ENCODE measurements around the gene JARID2. TPM values are rescaled to one million over a fixed set of nuclear protein-coding genes. Genes with fewer than 3 reads are reported as not detected.
A peak's percentile ranks its signal among the peaks of the same experiment; 100 is the strongest.

The JARID2 gene
- total RNA-seq, 4 donors from 2014 or later: 12.1 to 33.8 (median 17.0) TPM

- no peaks in the 10 kb centered on the region for H3K36me3 ChIP-seq
- TF ChIP-seq, protein P1, sequence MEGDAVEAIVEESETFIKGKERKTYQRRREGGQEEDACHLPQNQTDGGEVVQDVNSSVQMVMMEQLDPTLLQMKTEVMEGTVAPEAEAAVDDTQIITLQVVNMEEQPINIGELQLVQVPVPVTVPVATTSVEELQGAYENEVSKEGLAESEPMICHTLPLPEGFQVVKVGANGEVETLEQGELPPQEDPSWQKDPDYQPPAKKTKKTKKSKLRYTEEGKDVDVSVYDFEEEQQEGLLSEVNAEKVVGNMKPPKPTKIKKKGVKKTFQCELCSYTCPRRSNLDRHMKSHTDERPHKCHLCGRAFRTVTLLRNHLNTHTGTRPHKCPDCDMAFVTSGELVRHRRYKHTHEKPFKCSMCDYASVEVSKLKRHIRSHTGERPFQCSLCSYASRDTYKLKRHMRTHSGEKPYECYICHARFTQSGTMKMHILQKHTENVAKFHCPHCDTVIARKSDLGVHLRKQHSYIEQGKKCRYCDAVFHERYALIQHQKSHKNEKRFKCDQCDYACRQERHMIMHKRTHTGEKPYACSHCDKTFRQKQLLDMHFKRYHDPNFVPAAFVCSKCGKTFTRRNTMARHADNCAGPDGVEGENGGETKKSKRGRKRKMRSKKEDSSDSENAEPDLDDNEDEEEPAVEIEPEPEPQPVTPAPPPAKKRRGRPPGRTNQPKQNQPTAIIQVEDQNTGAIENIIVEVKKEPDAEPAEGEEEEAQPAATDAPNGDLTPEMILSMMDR (IDR thresholded peaks at IDR 0.05): peak in 5 of 6 experiments; percentile 31 to 47 (median 35)
- peak; percentile 39 to 55 for TF ChIP-seq POLR2A (IDR thresholded peaks at IDR 0.05)
- H3K4me1 ChIP-seq: peaks cover 0 to 29% (median 0%) of the 10 kb centered on the region in 4 donors
- peak overlapping the region; percentile 91 to 99 (median 95) for H3K27ac ChIP-seq
- H3K27me3 ChIP-seq: no peaks in the 10 kb centered on the region
- peak; percentile 52 to 80 (median 75) for DNase-seq
- no peaks in the 10 kb centered on the region for H3K9me3 ChIP-seq
- peak overlapping the region; percentile 61 to 93 (median 87) for H3K4me3 ChIP-seq
Observed at GRCh38 chr6:15247500-15248450, 1.9 kb downstream of the JARID2 start.

GRCh38 chr6:15248451-15249370, 2.8 kb downstream of the JARID2 start:
- Histone ChIP-seq H3K4me3 (peak overlapping the region; percentile 61 to 93 (median 87)), H3K9me3 (no peaks in the 10 kb centered on the region)

DNA sequence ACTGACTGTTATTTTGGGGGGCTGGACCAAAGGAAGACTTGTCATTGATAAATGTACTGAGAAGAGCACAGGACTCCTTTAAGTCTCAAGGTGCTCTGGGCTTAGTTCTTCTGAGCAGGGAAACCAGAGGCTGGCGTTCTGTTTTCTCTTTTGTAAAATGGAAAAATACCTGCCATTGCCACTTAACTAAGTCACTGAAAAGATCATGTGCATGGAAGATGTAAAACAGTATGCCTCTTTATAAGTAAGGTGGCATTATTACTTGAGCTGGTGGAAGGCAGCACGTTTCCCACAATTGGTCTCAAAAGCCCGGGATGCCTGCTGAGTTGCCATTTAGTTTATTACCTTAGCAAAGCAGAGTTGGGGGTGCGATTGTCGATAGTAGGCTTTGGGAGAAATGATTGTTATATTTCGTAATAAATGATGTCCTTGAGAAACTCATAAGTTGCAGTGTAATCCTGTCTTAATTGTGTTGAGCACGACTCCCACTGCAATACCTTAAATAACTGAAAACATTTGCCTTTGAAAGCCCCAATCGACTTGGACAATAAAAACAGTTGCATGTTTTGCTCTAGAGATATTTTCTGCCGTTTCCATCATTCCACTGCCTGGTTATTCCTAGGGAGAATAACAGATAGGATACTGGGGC, 3.6 kb downstream of the JARID2 start:
- H3K27me3 ChIP-seq: no peaks in the 10 kb centered on the region
- H3K36me3 ChIP-seq: no peaks in the 10 kb centered on the region
- peaks cover 0 to 39% (median 3%) of the 10 kb centered on the region in 4 donors for H3K4me1 ChIP-seq
- H3K27ac ChIP-seq: peak overlapping the region; percentile 91 to 99 (median 95)
- H3K9me3 ChIP-seq: no peaks in the 10 kb centered on the region
- peak overlapping the region; percentile 61 to 93 (median 87) for H3K4me3 ChIP-seq
- TF ChIP-seq, protein P1 (IDR thresholded peaks at IDR 0.05): no peak
- DNase-seq: peak in 1 of 3 donors; percentile 34

More at GRCh38 chr6:15248451-15249370, 2.8 kb downstream of the JARID2 start:
- peaks cover 0 to 37% (median under 1%) of the 10 kb centered on the region in 4 donors for H3K4me1 ChIP-seq
- peak; percentile 95 to 98 (median 96) for DNase-seq
- H3K36me3 ChIP-seq: no peaks in the 10 kb centered on the region
- peak overlapping the region; percentile 91 to 99 (median 95) for H3K27ac ChIP-seq
- H3K27me3 ChIP-seq: no peaks in the 10 kb centered on the region
- TF ChIP-seq, protein P1 (IDR thresholded peaks at IDR 0.05): peak in 3 of 6 experiments; percentile 23 to 49 (median 32)
- peak in 1 of 2 donors; percentile 68 for TF ChIP-seq POLR2A (IDR thresholded peaks at IDR 0.05)

- H3K27ac ChIP-seq: peak overlapping the region; percentile 15 to 97 (median 92)
- no peak for DNase-seq
- TF ChIP-seq, protein P1 (IDR thresholded peaks at IDR 0.05): peak in 1 of 6 experiments; percentile 3
- no peak for TF ChIP-seq POLR2A (IDR thresholded peaks at IDR 0.05)
Observed at GRCh38 chr6:15250187-15251168, 4.6 kb downstream of the JARID2 start.

More at GRCh38 chr6:15250187-15251168, 4.6 kb downstream of the JARID2 start:
- Histone ChIP-seq H3K4me1 (peaks cover 0 to 48% (median 8%) of the 10 kb centered on the region in 4 donors), H3K4me3 (no peak overlapping the region), H3K9me3 (no peaks in the 10 kb centered on the region), H3K36me3 (no peaks in the 10 kb centered on the region), H3K27me3 (no peaks in the 10 kb centered on the region)

Data from Peyer's patch (tissue), 4 donors.